K562 (cell line): Measurements from ENCODE around the gene AIF1L. TPM values are rescaled to one million over a fixed set of nuclear protein-coding genes. Genes with fewer than 3 reads are reported as not detected.
A peak's percentile ranks its signal among the peaks of the same experiment; 100 is the strongest.

Experiments
- ATAC-seq: fragments of 200-7000 bp; cut with Tn5 transposase; 3 replicates; pipeline ENCODE4 v1.9.1; 2020; ENCODE audit warnings: moderate library complexity
- BruUV-seq: library from RNA; stranded (reverse); fragments of 400-500 nt; replicated peaks from 2 replicates; lab custom pipeline; 2021; lab: Mats Ljungman, UMichigan
- CTCF ChIA-PET: fragments of 300-600 bp; formaldehyde crosslinking; extraction: SDS; loops from one replicate; lab custom pipeline; 2021; ENCODE audit warnings: low intra/inter-chr PET ratio; lab: Yijun Ruan, JAX
- POLR2A ChIA-PET: fragments of 300-600, 350-650 bp; sonication (Branson Sonifier 250); formaldehyde crosslinking; extraction: SDS; loops from one replicate; lab custom pipeline; 2021; ENCODE audit warnings: antibody characterized with exemption, inconsistent platforms; lab: Yijun Ruan, JAX
- DNase-seq, 4 experiments: peaks; one replicate each; pipeline versions ENCODE4 v3.0.0 to v3.0.0-alpha.2; 2011 to 2018; ENCODE audit warnings: low spot score in 3 of 4, mixed read lengths in 3 of 4; ENCODE audit errors: extremely low read depth in 1 of 4
- FAIRE-seq: peaks from 2 replicates; lab custom pipeline; 2011; peaks lifted over from hg19 to GRCh38; lab: Jason Lieb, UNC
- H2AFZ ChIP-seq: 2 replicates; pipeline ENCODE4 v1.6.0; 2011; ENCODE audit warnings: low read depth, low read length, control low read depth, inconsistent platforms
- H3K27ac ChIP-seq: fragments of 200-600 bp; 3 replicates; pipeline ENCODE4 v1.8.0; 2011; ENCODE audit warnings: low read depth, mild to moderate bottlenecking, control low read depth, inconsistent platforms, low read length, moderate library complexity, mixed read lengths; ENCODE audit errors: extremely low read depth
- H3K27me3 ChIP-seq, 2 experiments: fragments of 300-600 bp in 1 of 2; 2 replicates in 1 of 2; 3 replicates in 1 of 2; pipeline versions ENCODE4 v1.6.0 to v1.8.0; 2011; ENCODE audit warnings: inconsistent platforms in 2 of 2, low read length in 2 of 2, mild to moderate bottlenecking in 1 of 2, mixed read lengths in 1 of 2, moderate library complexity in 1 of 2; ENCODE audit not compliant: control insufficient read depth in 2 of 2, insufficient read depth in 2 of 2
- H3K36me3 ChIP-seq: fragments of 300-600 bp; 3 replicates; pipeline ENCODE4 v1.8.0; 2011; ENCODE audit warnings: mild to moderate bottlenecking, low read length, inconsistent platforms; ENCODE audit not compliant: control insufficient read depth, insufficient read depth
- H3K4me1 ChIP-seq, 2 experiments: fragments of 200-600 bp in 1 of 2; replicated peaks in 1 of 2; 2 replicates in 1 of 2; 3 replicates in 1 of 2; pipeline versions ENCODE4 v1.5.1 to v1.8.0; 2011; ENCODE audit warnings: inconsistent platforms in 2 of 2, low read length in 2 of 2, mild to moderate bottlenecking in 1 of 2, mixed read lengths in 1 of 2, moderate library complexity in 1 of 2; ENCODE audit not compliant: control insufficient read depth in 2 of 2, insufficient read depth in 2 of 2
- H3K4me2 ChIP-seq: 2 replicates; pipeline ENCODE4 v1.6.1; 2011; ENCODE audit warnings: low read length, control low read depth, inconsistent platforms, mixed read lengths; ENCODE audit not compliant: insufficient read depth
- H3K4me3 ChIP-seq: fragments of 200-600 bp; sonication (generic), shearing (Covaris generic); 2 replicates; pipeline ENCODE4 v1.5.1; 2016; ENCODE audit warnings: control low read depth, inconsistent platforms
- H3K79me2 ChIP-seq: fragments of 200-600 bp; 3 replicates; pipeline ENCODE4 v1.8.0; 2011; ENCODE audit warnings: low read length, inconsistent platforms; ENCODE audit not compliant: control insufficient read depth, insufficient read depth
- H3K9ac ChIP-seq, 2 experiments: 2 replicates each; pipeline versions ENCODE4 v1.6.0 to v1.6.1; 2011; ENCODE audit warnings: low read depth in 2 of 2, low read length in 2 of 2, control low read depth in 1 of 2, inconsistent platforms in 1 of 2, mild to moderate bottlenecking in 1 of 2, mixed read lengths in 1 of 2; ENCODE audit not compliant: insufficient read depth in 1 of 2
- H3K9me1 ChIP-seq: one replicate; pipeline ENCODE4 v1.6.0; 2011; ENCODE audit warnings: inconsistent platforms, mild to moderate bottlenecking, low read length, moderate library complexity; ENCODE audit not compliant: control insufficient read depth, insufficient read depth
- H3K9me3 ChIP-seq: replicated peaks from 2 replicates; pipeline ENCODE4 v1.5.1; 2011; ENCODE audit warnings: low read depth, low read length, inconsistent platforms; ENCODE audit not compliant: control insufficient read depth, insufficient read depth
- H4K20me1 ChIP-seq: replicated peaks from 2 replicates; pipeline ENCODE4 v1.6.1; 2011; ENCODE audit warnings: low read length, inconsistent platforms, mixed read lengths; ENCODE audit not compliant: control insufficient read depth, insufficient read depth
- BHLHE40 ChIP-seq: IDR thresholded peaks from 2 replicates; pipeline ENCODE4 v1.6.1; 2011; ENCODE audit warnings: low read length, improper control_type of control experiment
- FOXM1 ChIP-seq, 2 experiments: fragments of 450-650 bp in 1 of 2; sonication (generic) in 1 of 2; formaldehyde crosslinking in 1 of 2; IDR thresholded peaks; 2 replicates each; pipeline versions ENCODE4 v1.6.1 to v1.9.0; 2017 to 2022; ENCODE audit warnings: low read depth in 2 of 2, mild to moderate bottlenecking in 2 of 2, missing genetic modification reagents in 1 of 2, moderate library complexity in 1 of 2
- NR3C1 ChIP-seq: sonication (generic); formaldehyde crosslinking; IDR thresholded peaks from 2 replicates; pipeline ENCODE4 v1.8.1; 2022; ENCODE audit warnings: missing genetic modification reagents
- PPARD ChIP-seq: fragments of 250-450 bp; sonication (Bioruptor Pico); IDR thresholded peaks from 2 replicates; pipeline ENCODE4 v1.8.0; 2022; ENCODE audit warnings: inconsistent platforms, mild to moderate bottlenecking, moderate library complexity
- PTRF ChIP-seq: fragments of 450-650 bp; IDR thresholded peaks from 2 replicates; pipeline ENCODE4 v1.6.1; 2016; ENCODE audit warnings: mild to moderate bottlenecking, missing genetic modification characterization, missing compliant biosample characterization
- SLC30A9 ChIP-seq: fragments of 250-450 bp; sonication (Bioruptor Pico); IDR thresholded peaks from 2 replicates; pipeline ENCODE4 v1.8.0; 2022; ENCODE audit warnings: mild to moderate bottlenecking, moderate library complexity
- YBX1 ChIP-seq: fragments of 450-650 bp; IDR thresholded peaks from 2 replicates; pipeline ENCODE4 v1.7.1; 2016; ENCODE audit warnings: mild to moderate bottlenecking
- ZNF518B ChIP-seq: fragments of 250-450 bp; sonication (Bioruptor Pico); IDR thresholded peaks from 2 replicates; pipeline ENCODE4 v1.5.0; 2021; ENCODE audit warnings: mild to moderate bottlenecking, moderate library complexity
- ZNF780A ChIP-seq: fragments of 250-450 bp; sonication (Bioruptor Pico); IDR thresholded peaks from 2 replicates; pipeline ENCODE4 v1.5.0; 2021; ENCODE audit warnings: mild to moderate bottlenecking
- ZZZ3 ChIP-seq: fragments of 450-650 bp; IDR thresholded peaks from 2 replicates; pipeline ENCODE4 v1.6.1; 2016; ENCODE audit warnings: antibody characterized with exemption, mild to moderate bottlenecking, moderate library complexity
- WGBS: fragments of 100-300 bp; shearing (Covaris generic); methylation state at CpG from one replicate; pipeline ENCODE4 v1.1.6; 2016; ENCODE audit warnings: low coverage, mixed read lengths; ENCODE audit not compliant: insufficient coverage; ENCODE audit errors: missing lambda C conversion rate; 5-methylcytosine and 5-hydroxymethylcytosine counted together
- in situ Hi-C: fragments of 300-500 bp; cut with MboI; formaldehyde crosslinking; loops from 4 replicates; pipeline ENCODE4 v1.15.0; 2018; ENCODE audit warnings: inconsistent platforms, mixed read lengths
- intact Hi-C: fragments of 100-400 bp; cut with micrococcal nuclease; formaldehyde crosslinking; loops from 2 replicates; pipeline ENCODE4 v1.14.2; 2022
- polyA plus RNA-seq, 8 experiments: library from polyadenylated mRNA; depleted of rRNA in 4 of 8; stranded (reverse) in 5 of 8; unstranded in 3 of 8; fragments of >200 nt; fragmentation: Nextera tagmentation in 2 of 8; fragmentation: Illumina TruSeq in 1 of 8; extraction: Ambion mirVana in 2 of 8; extraction: Trizol in 1 of 8; gene quantifications; 2 replicates each; pipeline versions ENCODE4 v1.2.1 to v1.2.3, GENCODE V29; 2011 to 2014; ENCODE audit warnings: inconsistent platforms in 1 of 8, missing spikeins in 1 of 8
- total RNA-seq, 7 experiments: library from RNA; depleted of rRNA in 6 of 7; stranded (reverse); fragments of >200 nt in 6 of 7; fragmentation: Illumina TruSeq in 2 of 7; extraction: Trizol in 2 of 7; gene quantifications; 2 replicates each; pipeline versions ENCODE4 v1.2.1 to v1.2.3, GENCODE V29; 2011 to 2021; ENCODE audit warnings: low replicate concordance in 1 of 7

Gene AIF1L
- total and polyA plus RNA-seq, 9 of the 15 experiments (the other 6 are each of a cell fraction or from before 2014, with no cell fraction given) = 0.34 to 9.1 (median 1.3) TPM

- BruUV-seq = no TSS peak
- no peaks in the 10 kb centered on the region for H3K9me3 ChIP-seq
- TF ChIP-seq NR3C1 (CRISPR knock-in tag) (no peak), BHLHE40 (no peak), FOXM1 (IDR thresholded peaks at IDR 0.05; ENCODE audit: low read depth) (no peak), FOXM1 (CRISPR knock-in tag; IDR thresholded peaks at IDR 0.05; ENCODE audit: low read depth) (no peak), ZNF518B (no peak), YBX1 (no peak), PTRF (tag) (no peak), ZZZ3 (no peak), PPARD (CRISPR knock-in tag) (no peak), ZNF780A (CRISPR knock-in tag) (no peak), SLC30A9 (CRISPR knock-in tag) (no peak)
- TF ChIP-seq, all 486 proteins: peak for 0
- Histone ChIP-seq H3K4me2 (no peak overlapping the region), H2AFZ (no peak overlapping the region), H3K27me3 (peaks cover 49 to 54% of the 10 kb centered on the region in 2 experiments), H3K36me3 (peaks cover 8% of the 10 kb centered on the region; the same call in 1 of the 3 replicates), H4K20me1 (peaks cover 21% of the 10 kb centered on the region), H3K27ac (no peak overlapping the region), H3K79me2 (peaks cover 19% of the 10 kb centered on the region), H3K4me1 (peaks cover 7 to 19% of the 10 kb centered on the region in 2 experiments), H3K9me1 (no peaks in the 10 kb centered on the region), H3K4me3 (no peak overlapping the region), H3K9ac (peak overlapping the region in 1 of 2 experiments; percentile 1; a peak in 1 of 4 replicates)
- POLR2A ChIA-PET = interaction anchor here (0.6 to 75.1 kb wide), 9 partner anchors 9 to 295 kb away, joined by 3 to 3336 read pairs (median 4); partner anchors contain the start of gene AIF1L
- DNase-seq (no peak), ATAC-seq (no peak), FAIRE-seq (no peak)
- CTCF ChIA-PET = no interaction called here
- 10% methylated on average over 2 of the region's 2 CpGs for WGBS
- in situ Hi-C loops (no loop called here), intact Hi-C loops (loop anchor here (10.0 kb wide), 1 partner anchor 213 kb away; no protein-coding TSS in a partner anchor)
Observed at GRCh38 chr9:131121346-131121745, 25.0 kb downstream of the AIF1L start.
